GM20431 (cell line): ENCODE results near the gene SNX30.

Source experiments
- in situ Hi-C: fragments of 300-500 bp; cut with MseI, MboI; formaldehyde crosslinking; loops from one replicate; pipeline ENCODE4 v1.15.0; 2020; ENCODE audit warnings: low sequenced_read_pairs; ENCODE audit not compliant: unreplicated experiment

SNX30 gene

GRCh38 chr9:112751056-112751795, 666 bp downstream of the SNX30 start:
- in situ Hi-C loops = no loop called here

- in situ Hi-C loops = no loop called here
These were observed 2.0 kb downstream of the SNX30 start for GRCh38 chr9:112752334-112753125.

GRCh38 chr9:112753725-112754124, 3.2 kb downstream of the SNX30 start:
- in situ Hi-C loops = no loop called here

- in situ Hi-C loops = no loop called here
These were observed 4.0 kb downstream of the SNX30 start for GRCh38 chr9:112754578-112754977.

- in situ Hi-C loops = no loop called here
These were observed 4.5 kb downstream of the SNX30 start for GRCh38 chr9:112755016-112755427.

- in situ Hi-C loops = no loop called here
These were observed 5.1 kb downstream of the SNX30 start for GRCh38 chr9:112755675-112756074.

- in situ Hi-C loops = no loop called here
These were observed 6.8 kb downstream of the SNX30 start for GRCh38 chr9:112757282-112757883.

GRCh38 chr9:112757940-112758339, 7.4 kb downstream of the SNX30 start:
- in situ Hi-C loops = no loop called here

GRCh38 chr9:112760821-112761220, 10.3 kb downstream of the SNX30 start:
- in situ Hi-C loops = no loop called here

GRCh38 chr9:112761912-112762655, 11.5 kb downstream of the SNX30 start:
- in situ Hi-C loops = no loop called here

GRCh38 chr9:112762726-112763518, 12.4 kb downstream of the SNX30 start:
- in situ Hi-C loops = no loop called here

- in situ Hi-C loops = no loop called here
These were observed 13.8 kb downstream of the SNX30 start for GRCh38 chr9:112764344-112764743.

GRCh38 chr9:112764837-112765236, 14.3 kb downstream of the SNX30 start:
- in situ Hi-C loops = no loop called here

- in situ Hi-C loops = no loop called here
These were observed 14.7 kb downstream of the SNX30 start for GRCh38 chr9:112765281-112765680.

- in situ Hi-C loops = no loop called here
These were observed 21.0 kb downstream of the SNX30 start for GRCh38 chr9:112771359-112772214.

GRCh38 chr9:112772215-112772509, 21.6 kb downstream of the SNX30 start:
- in situ Hi-C loops = no loop called here

- in situ Hi-C loops = no loop called here
These were observed 22.0 kb downstream of the SNX30 start for GRCh38 chr9:112772551-112772950.

GRCh38 chr9:112774006-112774996, 23.7 kb downstream of the SNX30 start:
- in situ Hi-C loops = no loop called here
